Epithelial cell of prostate (primary cell): Measurements from ENCODE around the gene DYNC1LI1.

Experiments
- DNase-seq: peaks from one replicate; pipeline ENCODE4 v3.0.0-alpha.2; 2011; ENCODE audit warnings: low read depth, low spot score
- H3K27ac ChIP-seq: fragments of 450-650 bp; 2 replicates; pipeline ENCODE4 v1.5.1; 2017; ENCODE audit warnings: mild to moderate bottlenecking

The DYNC1LI1 gene

DNA sequence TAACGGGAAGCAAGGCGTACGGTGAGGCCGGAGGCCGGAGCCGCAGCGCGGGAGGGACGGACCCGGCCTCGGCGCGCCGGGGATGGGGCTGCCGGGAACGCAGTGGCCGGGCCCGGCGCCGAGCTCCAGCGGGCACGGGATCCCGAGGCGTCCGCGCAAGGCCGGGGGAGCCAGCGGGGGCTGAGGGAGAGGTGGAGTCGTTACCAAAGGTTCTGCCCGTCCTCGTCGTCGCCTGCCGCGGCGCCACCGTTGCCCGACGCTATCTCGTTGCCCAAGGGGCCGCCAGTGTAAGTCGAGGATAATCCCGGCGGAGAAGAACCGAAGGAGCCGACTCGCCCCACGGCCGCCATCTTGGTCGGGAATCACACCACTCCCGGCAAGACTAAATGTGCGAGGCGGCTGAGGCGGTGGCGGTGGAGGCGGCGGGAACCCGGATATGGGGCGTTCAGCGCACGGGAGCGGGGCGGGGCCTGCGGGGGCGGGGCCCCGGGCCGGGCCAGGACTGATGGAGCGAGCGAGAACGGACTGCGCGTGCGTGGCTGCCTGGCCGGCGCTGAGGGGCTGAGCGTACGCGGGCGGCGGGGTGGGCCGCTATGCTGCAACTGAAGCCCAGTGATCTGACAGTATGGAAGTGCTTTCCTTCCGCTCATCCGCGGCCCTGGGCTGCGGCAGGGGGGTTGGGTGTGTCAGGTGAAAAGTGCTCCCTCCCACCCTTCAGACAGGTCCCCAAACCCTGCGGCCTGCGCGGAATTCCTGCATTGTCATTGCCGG lies at the start of gene DYNC1LI1:
TSS of gene DYNC1LI1 (minus strand) at position 438 of the 771 bp plus-strand sequence. CDS start at position 350, 88 bp downstream.
- DNase-seq: peak; percentile 27
- H3K27ac ChIP-seq: peak within 1 kb of the TSS; percentile 83

DNA sequence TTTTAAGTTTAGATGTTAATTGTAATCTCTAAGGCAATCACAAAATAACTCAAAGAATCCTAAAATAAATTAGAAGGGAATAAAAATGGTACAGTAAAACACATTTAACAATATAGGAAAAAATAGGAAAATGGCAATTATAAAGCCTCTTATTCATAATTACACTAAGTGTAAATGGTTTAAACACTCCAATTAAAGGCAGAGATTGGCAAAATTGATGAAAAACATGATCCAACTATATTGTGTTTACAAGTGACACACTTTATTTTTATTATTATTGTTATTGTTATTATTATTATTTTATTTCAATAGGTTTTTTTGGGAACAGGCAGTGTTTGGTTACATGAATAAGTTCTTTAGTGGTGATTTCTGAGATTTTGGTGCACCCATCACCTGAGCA lies 48.7 kb upstream of the DYNC1LI1 start:
- H3K27ac ChIP-seq: no peak overlapping the region
- no peak for DNase-seq

DNA sequence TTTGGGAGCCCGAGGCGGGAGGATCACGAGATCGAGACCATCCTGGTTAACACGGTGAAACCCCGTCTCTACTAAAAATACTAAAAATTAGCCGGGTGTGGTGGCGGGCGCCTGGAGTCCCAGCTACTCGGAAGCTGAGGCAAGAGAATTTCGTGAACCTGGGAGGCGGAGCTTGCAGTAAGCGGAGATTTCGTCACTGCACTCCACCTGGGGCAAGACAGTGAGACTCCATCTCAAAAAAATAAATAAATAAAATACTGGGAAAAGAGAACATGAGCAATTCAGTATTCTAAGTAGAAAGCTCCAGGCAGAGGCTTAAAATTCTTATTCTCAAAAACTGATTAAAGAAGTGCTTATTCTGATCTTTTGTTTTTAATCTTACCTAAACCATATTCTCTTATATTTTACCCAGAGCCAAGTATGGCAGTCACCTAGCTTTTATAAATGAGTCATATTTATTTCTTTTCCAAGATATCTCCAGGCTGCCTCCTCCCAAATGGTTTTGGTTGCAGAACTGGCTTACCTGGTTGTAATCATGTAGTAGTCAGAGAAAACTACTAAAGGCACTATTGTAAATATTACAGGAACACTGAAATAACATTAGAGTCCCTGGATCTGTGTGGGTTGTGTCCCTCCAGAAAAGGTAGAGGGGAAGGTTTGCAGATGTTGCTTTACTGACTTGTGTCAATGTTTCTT lies 45.8 kb upstream of the DYNC1LI1 start:
- no peak overlapping the region for H3K27ac ChIP-seq

DNA sequence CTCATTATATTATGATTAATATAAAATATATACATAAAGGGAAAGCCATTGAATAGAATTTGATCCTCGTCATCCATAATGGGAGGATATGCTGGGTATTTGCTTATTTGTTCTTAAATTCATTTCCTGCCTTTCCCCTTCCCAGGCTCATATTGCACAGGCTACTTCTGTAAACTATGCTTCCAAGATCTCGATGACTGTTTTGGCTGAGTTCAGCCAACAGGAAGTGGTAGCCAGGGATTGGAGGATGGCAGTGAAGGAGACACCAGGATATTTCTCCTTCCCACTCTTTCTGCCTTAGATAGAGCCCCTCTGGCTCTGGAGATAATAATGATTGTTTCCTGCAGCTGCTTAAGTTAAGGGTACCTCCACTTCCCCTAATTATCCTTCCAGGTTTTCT lies 44.3 kb upstream of the DYNC1LI1 start:
- DNase-seq: no peak
- H3K27ac ChIP-seq: peak overlapping the region; percentile 4

More for the DNA sequence above, 45.8 kb upstream of the DYNC1LI1 start:
- peak; percentile 14 for DNase-seq

DNA sequence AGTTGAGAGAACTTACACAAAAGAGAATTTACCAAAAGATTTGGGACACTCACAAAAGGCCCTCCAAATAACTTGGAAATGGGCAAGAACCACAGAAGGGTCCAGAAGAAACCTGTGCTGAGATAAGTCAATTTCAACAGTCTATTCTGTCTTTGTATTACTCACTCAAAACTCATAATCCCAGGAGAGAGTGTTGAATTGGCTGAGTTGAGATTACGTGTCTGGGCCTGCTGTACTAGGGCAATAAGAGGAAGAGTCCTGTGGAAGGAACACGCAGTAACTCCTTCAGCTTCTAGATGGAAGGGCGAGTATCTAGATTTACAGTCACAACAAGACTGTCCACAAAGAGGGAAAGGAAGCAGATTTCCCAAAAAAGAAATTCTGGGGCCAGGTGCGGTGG lies 42.5 kb upstream of the DYNC1LI1 start:
- DNase-seq: peak; percentile 59
- H3K27ac ChIP-seq: peak overlapping the region; percentile 30

DNA sequence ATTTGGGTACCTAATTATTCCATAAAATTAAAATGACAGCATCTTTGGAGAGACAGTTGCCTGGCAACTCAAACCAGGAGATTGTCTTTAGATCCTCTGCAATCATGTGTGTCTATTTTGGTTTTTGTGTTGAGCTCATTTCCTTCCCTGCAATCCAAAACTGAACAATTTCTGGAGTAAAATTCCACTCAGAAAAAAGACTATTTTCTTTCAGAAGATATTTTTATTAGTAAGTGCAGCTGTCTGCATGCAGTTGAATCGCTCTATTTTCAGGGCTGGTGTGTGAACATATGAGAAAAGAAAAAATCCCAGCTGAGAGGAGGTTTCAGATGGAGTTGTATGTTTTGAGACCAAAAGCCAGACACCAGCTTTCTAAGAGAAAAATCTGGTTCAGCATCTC lies 41.9 kb upstream of the DYNC1LI1 start:
- H3K27ac ChIP-seq: no peak overlapping the region

DNA sequence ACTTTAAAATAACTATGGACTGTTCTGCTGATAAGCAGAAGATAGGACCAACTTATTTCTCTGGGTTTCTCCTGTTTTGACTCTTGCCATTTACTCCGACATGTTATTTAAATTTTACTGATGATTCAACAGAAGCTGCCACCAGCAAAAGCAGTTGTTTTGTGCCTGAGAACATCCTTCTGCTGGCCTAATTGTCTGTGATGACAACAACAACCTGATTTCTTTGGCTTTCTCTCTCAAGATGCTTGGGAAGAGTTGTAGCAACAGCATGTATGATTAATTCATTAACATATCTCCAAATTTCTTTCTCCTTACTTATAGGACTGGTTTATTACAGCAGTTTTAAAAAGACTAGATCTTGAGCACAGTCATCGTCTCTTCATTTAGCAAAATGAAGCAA lies 36.9 kb upstream of the DYNC1LI1 start:
- no peak for DNase-seq

More for the DNA sequence above, 41.9 kb upstream of the DYNC1LI1 start:
- DNase-seq: no peak

DNA sequence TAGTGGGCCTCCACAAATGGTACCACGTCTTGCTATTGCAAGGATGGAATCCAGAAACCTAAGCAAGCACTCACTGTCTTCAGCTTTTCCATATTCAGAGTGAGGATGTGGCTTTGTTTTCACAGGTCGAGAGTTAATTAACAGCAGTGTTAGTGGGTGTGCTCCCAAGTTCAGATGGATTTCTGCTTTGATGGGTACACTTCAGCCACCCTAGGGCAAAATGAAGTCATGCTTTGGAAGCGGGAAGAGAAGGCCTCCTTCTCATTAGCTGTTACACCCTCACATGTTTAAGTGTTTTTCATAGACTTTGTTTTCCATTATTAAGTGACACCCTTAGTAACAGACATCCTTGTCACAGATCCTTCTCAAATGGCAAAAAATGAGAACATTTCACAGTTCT lies 36.3 kb upstream of the DYNC1LI1 start:
- H3K27ac ChIP-seq: no peak overlapping the region
- no peak for DNase-seq

More for the DNA sequence above, 36.9 kb upstream of the DYNC1LI1 start:
- H3K27ac ChIP-seq: no peak overlapping the region

DNA sequence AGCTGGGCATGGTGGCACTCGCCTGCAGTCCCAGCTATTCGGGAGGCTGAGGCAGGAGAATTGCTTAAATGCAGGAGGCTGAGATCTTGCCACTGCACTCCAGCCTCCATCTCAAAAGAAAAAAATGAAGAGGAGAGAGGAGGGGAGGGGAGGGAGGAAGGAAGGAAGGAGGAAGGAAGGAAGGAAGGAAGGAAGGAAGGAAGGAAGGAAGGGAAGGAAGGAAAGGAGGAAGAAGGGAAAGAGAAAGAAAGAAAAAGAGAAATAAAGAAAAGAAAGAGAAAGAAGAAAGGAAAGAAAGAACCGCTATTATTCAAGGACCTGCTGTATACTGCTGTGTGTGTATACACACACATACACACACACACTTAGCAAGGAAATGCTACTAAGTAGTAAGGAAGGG lies 35.6 kb upstream of the DYNC1LI1 start:
- H3K27ac ChIP-seq: no peak overlapping the region
- DNase-seq: no peak

DNA sequence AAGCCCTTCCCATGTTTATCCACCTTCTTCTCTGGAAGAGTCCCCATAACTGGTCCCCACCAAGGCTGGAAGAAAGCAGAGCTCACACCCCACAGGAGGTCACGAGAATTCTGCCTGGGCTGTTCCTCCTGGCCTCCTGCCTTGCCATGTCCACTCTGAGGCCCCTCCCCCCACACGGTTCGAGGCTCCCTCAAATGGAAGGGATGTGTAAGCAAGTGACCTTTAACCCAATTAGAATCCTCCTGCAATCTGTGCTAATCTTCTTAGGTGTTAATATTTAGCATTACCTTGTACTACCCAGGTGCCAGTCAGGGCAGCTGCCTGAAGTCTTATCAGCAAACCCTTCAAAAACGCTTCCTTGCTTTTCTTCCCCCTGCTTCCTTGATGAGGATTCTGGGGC lies 32.4 kb upstream of the DYNC1LI1 start:
- H3K27ac ChIP-seq: no peak overlapping the region
- DNase-seq: no peak

DNA sequence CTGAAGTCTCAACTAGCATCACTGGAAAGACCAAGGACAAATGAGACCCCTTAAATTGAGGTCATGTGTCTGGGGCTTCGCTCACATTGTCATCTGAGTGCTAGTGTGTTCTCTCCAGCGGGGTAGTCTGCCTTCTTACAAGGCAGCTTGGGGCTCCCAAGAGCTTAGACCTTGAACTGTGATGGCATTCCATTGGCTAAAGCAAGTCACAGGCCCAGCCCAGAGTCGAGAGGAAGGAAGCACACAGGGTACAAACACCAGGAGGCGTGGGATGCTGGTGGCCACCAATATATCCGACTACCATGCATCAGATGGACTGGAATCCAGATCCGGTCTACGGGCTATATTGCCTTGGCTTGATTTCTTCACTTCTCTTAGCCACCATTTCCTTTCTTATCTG lies 31.5 kb upstream of the DYNC1LI1 start:
- no peak for DNase-seq
- H3K27ac ChIP-seq: no peak overlapping the region

DNA sequence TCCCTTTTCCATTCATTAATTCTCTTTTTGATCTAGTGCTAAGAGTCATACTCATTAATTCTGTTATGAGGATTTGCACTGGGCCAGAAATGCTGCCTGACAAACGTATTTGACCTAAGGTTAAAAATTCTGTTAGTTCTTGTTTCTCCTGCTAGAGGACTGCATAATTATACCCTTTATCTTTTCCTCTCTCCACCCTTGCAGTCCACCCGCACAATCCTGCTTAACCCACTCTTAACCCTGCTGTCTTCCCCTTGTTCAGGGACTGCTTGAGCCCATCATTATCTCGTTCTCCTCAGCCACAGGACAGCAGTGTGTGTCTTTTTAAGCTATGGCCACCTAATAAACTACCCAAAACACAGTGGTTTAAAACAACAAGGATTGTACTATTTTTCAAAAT lies 31.1 kb upstream of the DYNC1LI1 start:
- DNase-seq: no peak
- no peak overlapping the region for H3K27ac ChIP-seq

DNA sequence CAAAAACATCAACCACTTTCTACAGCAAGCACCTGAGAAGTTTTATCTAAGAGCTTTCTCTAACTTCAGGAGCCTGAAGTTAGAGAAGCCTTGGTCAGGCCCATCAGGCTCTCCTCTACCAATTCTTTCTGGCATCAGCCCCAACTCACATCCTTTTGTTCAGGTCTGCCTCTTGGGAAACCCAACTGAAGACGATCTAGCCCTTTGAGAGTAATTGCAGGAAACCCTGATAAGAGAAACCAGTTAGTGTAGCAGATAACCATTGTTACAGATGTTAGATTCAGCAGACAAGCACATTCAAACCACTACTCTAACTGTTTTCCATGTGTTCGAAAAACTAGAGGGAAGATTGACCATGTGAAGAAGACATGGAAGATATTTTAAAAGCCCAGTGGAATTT lies 27.0 kb upstream of the DYNC1LI1 start:
- no peak overlapping the region for H3K27ac ChIP-seq
- DNase-seq: no peak

DNA sequence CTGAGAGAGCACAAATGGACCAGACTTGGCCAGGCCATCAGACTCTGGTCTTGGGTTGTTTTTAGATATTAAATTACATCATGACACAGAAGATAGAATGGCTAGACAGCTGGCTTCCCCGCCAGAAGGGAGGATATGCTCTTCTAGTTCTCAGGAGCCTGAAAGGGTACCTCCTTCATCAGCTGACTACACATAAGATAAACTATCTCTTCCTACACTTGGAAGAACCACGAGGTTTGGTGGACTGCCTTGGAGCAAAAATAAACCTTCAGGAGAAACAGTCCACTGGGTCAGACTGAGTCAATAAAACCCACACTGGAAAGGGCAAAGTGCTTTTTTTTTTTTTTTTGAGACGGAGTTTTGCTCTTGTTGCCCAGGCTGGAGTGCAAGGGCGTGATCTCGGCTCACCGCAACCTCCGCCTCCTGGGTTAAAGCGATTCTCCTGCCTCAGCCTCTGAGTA lies 26.3 kb upstream of the DYNC1LI1 start:
- no peak for DNase-seq
- H3K27ac ChIP-seq: no peak overlapping the region

DNA sequence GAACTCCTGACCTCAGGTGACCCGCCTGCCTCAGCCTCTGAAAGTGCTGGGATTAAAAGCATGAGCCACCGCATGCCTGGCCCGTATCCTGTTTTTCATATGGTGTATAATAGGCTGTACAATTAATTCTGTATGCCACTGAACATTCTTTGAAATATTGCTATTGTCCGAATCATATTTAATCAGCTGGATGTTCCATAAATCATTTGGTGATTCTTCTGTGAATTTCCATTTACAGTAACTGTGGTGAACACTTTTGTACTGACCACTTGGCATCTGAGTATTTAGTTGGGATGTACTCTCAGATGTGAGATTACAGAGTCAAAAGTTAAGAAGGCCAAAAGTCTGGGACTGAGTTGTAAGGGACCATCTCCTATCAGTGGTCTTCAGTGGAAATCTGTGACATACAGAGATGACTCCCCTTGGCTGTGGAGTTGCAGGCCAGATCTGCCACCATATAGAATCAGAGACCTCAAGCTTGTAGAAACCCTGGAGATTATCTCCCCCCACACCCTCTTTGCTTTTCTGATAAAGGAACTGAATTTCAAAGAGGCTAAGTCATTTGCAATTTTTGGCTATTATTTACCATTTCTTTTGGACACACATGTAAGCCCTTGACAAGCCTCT lies 25.7 kb upstream of the DYNC1LI1 start:
- DNase-seq: no peak
- H3K27ac ChIP-seq: no peak overlapping the region

DNA sequence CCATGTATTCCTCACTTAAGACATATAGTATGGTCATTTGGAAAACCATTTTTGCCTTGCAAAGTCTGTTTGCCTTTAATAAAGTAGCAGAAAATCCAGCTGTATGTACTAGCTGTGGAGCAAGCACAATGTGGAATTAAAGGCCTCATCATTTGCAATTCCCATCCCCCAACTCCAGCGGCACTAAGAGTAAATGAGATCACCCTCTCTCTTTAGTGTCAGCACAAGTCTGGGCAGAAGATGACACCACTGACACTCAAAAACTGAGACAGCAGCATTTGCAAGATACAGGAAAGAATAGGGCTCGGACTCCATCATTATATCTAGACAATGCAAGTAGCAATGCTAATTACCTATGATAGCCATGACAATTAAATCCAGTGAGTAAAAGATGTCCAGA lies 24.7 kb upstream of the DYNC1LI1 start:
- no peak for DNase-seq
- no peak overlapping the region for H3K27ac ChIP-seq

DNA sequence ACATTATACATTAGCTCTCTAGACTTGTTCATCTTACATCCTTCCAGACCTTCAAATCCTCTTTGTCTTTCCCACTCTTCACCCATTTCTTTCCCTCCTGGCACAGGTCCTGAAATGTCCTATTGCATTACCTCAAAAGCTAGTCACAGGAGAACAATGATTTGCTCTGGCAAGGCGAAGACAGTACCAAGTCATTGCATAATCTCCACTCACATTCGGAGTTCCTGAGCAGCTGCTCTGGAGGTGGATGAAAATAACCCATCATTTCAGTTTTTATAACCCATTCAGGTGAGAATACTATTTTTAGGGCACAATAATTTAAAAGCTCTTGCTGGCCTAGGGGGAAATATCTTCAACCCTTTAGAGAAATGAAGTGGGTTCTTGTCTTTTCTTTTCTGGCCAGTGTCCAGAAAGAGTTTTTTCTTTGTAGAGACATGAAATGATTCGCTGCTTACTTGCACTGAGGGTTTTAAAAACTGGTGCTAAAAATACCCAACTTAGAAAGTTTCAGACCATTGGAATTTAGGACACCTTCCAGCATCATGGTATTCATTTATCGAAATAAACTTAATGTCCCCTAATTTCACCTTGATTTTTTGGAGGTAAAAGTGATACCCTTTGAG lies 23.4 kb upstream of the DYNC1LI1 start:
- no peak overlapping the region for H3K27ac ChIP-seq
- DNase-seq: peak; percentile 12

DNA sequence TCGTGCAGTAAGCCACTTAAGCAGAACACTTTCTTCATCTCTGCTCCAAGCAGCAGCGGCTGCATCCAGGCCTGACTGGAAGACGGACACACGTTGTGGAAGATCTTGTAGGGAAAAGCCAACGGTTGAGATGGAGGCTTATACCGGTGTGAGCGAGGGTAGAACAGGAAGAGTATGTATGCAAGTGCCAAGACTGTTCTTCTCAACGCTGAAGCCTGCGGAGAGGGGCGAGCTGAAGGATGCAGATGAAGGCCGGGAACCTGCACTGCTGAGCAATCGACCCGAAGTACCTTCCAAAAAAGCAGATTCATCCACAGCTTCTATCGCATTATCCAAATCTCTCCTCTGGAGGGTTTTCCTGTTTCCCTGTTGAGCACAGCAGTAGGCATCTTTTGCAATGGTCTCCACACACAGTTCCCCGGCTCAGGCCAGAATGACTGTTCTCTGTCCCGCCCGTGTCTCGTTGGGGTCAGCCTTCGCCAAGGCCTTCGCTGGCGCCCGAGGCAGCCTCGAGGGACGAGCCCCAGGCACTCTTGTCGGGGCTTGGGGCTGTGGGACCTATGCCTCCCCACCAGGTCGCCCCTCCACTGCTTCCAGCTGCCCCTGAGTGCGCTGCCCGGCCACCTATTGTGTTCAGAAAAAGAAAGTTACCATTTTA lies 22.2 kb upstream of the DYNC1LI1 start:
- no peak for DNase-seq
- no peak overlapping the region for H3K27ac ChIP-seq

DNA sequence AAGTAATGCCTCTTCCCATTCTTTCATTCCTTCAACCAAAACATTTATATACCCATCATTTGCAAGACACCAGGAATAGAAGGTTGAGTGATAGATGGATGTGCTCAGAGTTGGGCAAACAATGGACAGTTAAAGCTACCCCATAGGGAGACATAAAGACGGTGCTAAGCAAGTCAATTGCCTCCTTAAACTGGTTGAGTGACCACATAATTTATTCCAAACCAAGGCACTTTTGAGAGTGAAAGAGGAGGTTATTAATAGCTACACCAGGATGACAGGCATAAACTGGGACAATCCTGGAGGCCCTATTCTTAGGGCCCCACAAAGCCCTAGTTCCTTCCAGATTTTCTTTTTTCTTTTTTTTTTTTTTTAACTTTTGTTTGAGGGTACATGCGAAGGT lies 21.4 kb upstream of the DYNC1LI1 start:
- H3K27ac ChIP-seq: no peak overlapping the region
- no peak for DNase-seq

DNA sequence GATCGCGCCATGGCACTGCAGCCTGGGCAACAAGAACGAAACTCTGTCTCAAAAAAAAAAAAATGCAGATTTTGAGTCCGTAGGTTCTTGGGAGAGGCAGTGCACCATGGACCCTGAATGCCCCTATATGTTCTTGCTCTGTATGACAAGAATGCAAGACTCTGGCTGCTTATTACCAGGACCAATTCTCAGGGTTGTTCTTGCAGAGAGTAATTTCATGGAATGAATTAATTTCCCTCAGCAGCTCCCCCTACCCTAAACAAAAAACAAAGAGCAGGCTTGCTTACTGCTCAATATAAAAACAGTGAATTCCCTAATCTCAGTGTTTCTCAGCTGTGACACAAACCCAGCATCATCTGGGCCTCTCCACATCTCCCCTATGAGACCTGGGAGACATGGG lies 20.5 kb upstream of the DYNC1LI1 start:
- H3K27ac ChIP-seq: no peak overlapping the region
- no peak for DNase-seq
